MCF 10A (cell line): ENCODE results near the gene PCSK1. TPM values are rescaled to one million over a fixed set of nuclear protein-coding genes. Genes with fewer than 3 reads are reported as not detected.
"Not testable (repeated sequence)": the region's sequence is repeated elsewhere in the genome, so short reads cannot be mapped to it uniquely, and the experiment has no call there.

Experiments
- BruUV-seq: library from RNA; stranded (reverse); fragments of 400-500 nt; replicated peaks from 2 replicates; lab custom pipeline; 2021; lab: Mats Ljungman, UMichigan
- CTCF ChIA-PET: fragments of 300-600 bp; sonication (Branson Sonifier 250); formaldehyde crosslinking; extraction: SDS; loops from one replicate; lab custom pipeline; 2021; ENCODE audit warnings: antibody characterized with exemption, inconsistent platforms; lab: Yijun Ruan, JAX
- POLR2A ChIA-PET: fragments of 300-600, 350-650 bp; sonication (Branson Sonifier 250); formaldehyde crosslinking; extraction: SDS; loops from one replicate; lab custom pipeline; 2020; ENCODE audit warnings: antibody characterized with exemption, inconsistent platforms; lab: Yijun Ruan, JAX
- DNase-seq: peaks from one replicate; pipeline ENCODE4 v3.0.0-alpha.2; 2018; ENCODE audit not compliant: unreplicated experiment
- H3K27ac Mint-ChIP-seq: one replicate; pipeline ENCODE4 v1.8.0; 2022; ENCODE audit warnings: mild to moderate bottlenecking, low read depth, mixed read lengths; ENCODE audit not compliant: unreplicated experiment
- H3K27me3 Mint-ChIP-seq: one replicate; pipeline ENCODE4 v1.8.0; 2022; ENCODE audit warnings: mixed read lengths; ENCODE audit not compliant: insufficient read depth, unreplicated experiment
- H3K36me3 Mint-ChIP-seq: one replicate; pipeline ENCODE4 v1.8.0; 2022; ENCODE audit warnings: mild to moderate bottlenecking, moderate library complexity, mixed read lengths; ENCODE audit not compliant: insufficient read depth, unreplicated experiment
- H3K4me1 Mint-ChIP-seq: one replicate; pipeline ENCODE4 v1.8.0; 2022; ENCODE audit warnings: mixed read lengths; ENCODE audit not compliant: insufficient read depth, unreplicated experiment
- H3K4me3 Mint-ChIP-seq: one replicate; pipeline ENCODE4 v1.8.0; 2022; ENCODE audit warnings: mild to moderate bottlenecking, moderate library complexity, mixed read lengths; ENCODE audit not compliant: unreplicated experiment
- H3K9me3 Mint-ChIP-seq: one replicate; pipeline ENCODE4 v1.8.0; 2022; ENCODE audit warnings: mixed read lengths; ENCODE audit not compliant: unreplicated experiment
- CTCF ChIP-seq: fragments of 200-600 bp; IDR thresholded peaks from one replicate; pipeline ENCODE4 v1.8.0; 2022; ENCODE audit warnings: antibody characterized with exemption, mild to moderate bottlenecking; ENCODE audit not compliant: unreplicated experiment
- intact Hi-C: fragments of 100-400 bp; cut with micrococcal nuclease; formaldehyde crosslinking; loops from 2 replicates; pipeline ENCODE4 v1.14.1; 2022
- total RNA-seq: library from RNA; stranded (reverse); gene quantifications from 2 replicates; pipeline ENCODE4 v1.2.3, GENCODE V29; 2022

PCSK1 gene
- total RNA-seq, 1 experiment from 2014 or later = 2.8 TPM

GRCh38 chr5:96396878-96397277 lies 36.2 kb downstream of the PCSK1 start:
- no peak overlapping the region for H3K4me3 Mint-ChIP-seq
- no peaks in the 10 kb centered on the region for H3K9me3 Mint-ChIP-seq
- CTCF ChIA-PET = no interaction called here
- H3K4me1 Mint-ChIP-seq = no peaks in the 10 kb centered on the region
- intact Hi-C loops = no loop called here
- POLR2A ChIA-PET = interaction anchor here (1.4 kb wide), 1 partner anchor 11 kb away, joined by 7 read pairs; no protein-coding TSS in a partner anchor
- no peak for DNase-seq
- H3K36me3 Mint-ChIP-seq = peaks cover 26% of the 10 kb centered on the region
- no peak for TF ChIP-seq CTCF
- H3K27me3 Mint-ChIP-seq = no peaks in the 10 kb centered on the region
- BruUV-seq = no TSS peak
- H3K27ac Mint-ChIP-seq = no peak overlapping the region

- intact Hi-C loops, H3K4me3 Mint-ChIP-seq, H3K4me1 Mint-ChIP-seq, H3K27ac Mint-ChIP-seq, DNase-seq, H3K27me3 Mint-ChIP-seq, BruUV-seq, H3K9me3 Mint-ChIP-seq: not testable (repeated sequence)
- POLR2A ChIA-PET = interaction anchor here (1.6 kb wide), 1 partner anchor 13 kb away, joined by 5 read pairs; no protein-coding TSS in a partner anchor
- CTCF ChIA-PET = interaction anchor here (0.6 kb wide), 2 partner anchors 45 to 214 kb away, joined by 3 read pairs; no protein-coding TSS in a partner anchor
- peaks cover 26% of the 10 kb centered on the region for H3K36me3 Mint-ChIP-seq
These were observed 37.8 kb downstream of the PCSK1 start for GRCh38 chr5:96395295-96395694.

GRCh38 chr5:96391921-96392320 lies 41.1 kb downstream of the PCSK1 start:
- Mint-ChIP-seq H3K4me3 (no peak overlapping the region), H3K27me3 (no peaks in the 10 kb centered on the region), H3K9me3 (no peaks in the 10 kb centered on the region), H3K36me3 (peaks cover 26% of the 10 kb centered on the region), H3K4me1 (peaks cover 12% of the 10 kb centered on the region), H3K27ac (no peak overlapping the region)
- BruUV-seq = no TSS peak
- intact Hi-C loops = no loop called here
- no peak for TF ChIP-seq CTCF
- ChIA-PET POLR2A (interaction anchor here (1.2 kb wide), 1 partner anchor 16 kb away, joined by 6 read pairs; no protein-coding TSS in a partner anchor), CTCF (interaction anchor here (0.5 to 1.6 kb wide), 3 partner anchors 48 to 211 kb away, joined by 3 to 6 read pairs (median 6); no protein-coding TSS in a partner anchor)
- DNase-seq = no peak

- H3K27ac Mint-ChIP-seq = no peak overlapping the region
- intact Hi-C loops = no loop called here
- H3K9me3 Mint-ChIP-seq = no peaks in the 10 kb centered on the region
- H3K4me3 Mint-ChIP-seq = no peak overlapping the region
- no peaks in the 10 kb centered on the region for H3K27me3 Mint-ChIP-seq
- no peaks in the 10 kb centered on the region for H3K36me3 Mint-ChIP-seq
- DNase-seq = peak; percentile 69
- H3K4me1 Mint-ChIP-seq = peaks cover 30% of the 10 kb centered on the region
- TF ChIP-seq CTCF = no peak
- ChIA-PET POLR2A (interaction anchor here (0.6 to 2.8 kb wide), 3 partner anchors 9 to 439 kb away, joined by 3 to 15 read pairs (median 4); no protein-coding TSS in a partner anchor), CTCF (interaction anchor here (0.9 kb wide), 1 partner anchor 118 kb away, joined by 3 read pairs; no protein-coding TSS in a partner anchor)
- no TSS peak for BruUV-seq
These were observed 44.9 kb downstream of the PCSK1 start for GRCh38 chr5:96388176-96388575.
